SIG-M5 treated with dmso at 0.1 percent for 504 hours (cell line): ENCODE results near the gene RSAD2.
"Not testable (repeated sequence)": the region's sequence is repeated elsewhere in the genome, so short reads cannot be mapped to it uniquely, and the experiment has no call there.

Source experiments
- DNase-seq: peaks from one replicate; lab custom pipeline; 2025; ENCODE audit not compliant: unreplicated experiment; lab: John Stamatoyannopoulos, UW

The RSAD2 gene

DNA sequence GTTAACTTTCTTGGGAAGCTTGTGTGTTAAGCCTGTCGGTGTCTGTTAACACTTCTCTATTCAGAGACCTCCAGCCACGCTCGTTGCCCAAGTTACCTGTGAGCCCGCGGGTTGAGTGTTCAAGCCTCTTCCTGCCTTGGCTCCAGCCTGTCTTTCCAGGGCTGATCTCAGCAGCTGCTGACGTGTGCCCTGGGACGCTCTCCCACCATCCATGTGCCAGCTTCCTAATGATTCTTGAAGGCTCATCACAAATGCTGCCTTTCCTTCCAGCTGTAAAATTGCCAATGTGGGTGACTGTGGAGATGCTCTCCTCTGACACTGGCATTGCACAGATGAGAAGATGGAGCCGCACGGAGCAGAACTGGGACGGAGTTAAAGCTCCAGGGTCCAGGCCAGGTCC is 45.7 kb downstream of the RSAD2 start:
- DNase-seq: no peak

DNA sequence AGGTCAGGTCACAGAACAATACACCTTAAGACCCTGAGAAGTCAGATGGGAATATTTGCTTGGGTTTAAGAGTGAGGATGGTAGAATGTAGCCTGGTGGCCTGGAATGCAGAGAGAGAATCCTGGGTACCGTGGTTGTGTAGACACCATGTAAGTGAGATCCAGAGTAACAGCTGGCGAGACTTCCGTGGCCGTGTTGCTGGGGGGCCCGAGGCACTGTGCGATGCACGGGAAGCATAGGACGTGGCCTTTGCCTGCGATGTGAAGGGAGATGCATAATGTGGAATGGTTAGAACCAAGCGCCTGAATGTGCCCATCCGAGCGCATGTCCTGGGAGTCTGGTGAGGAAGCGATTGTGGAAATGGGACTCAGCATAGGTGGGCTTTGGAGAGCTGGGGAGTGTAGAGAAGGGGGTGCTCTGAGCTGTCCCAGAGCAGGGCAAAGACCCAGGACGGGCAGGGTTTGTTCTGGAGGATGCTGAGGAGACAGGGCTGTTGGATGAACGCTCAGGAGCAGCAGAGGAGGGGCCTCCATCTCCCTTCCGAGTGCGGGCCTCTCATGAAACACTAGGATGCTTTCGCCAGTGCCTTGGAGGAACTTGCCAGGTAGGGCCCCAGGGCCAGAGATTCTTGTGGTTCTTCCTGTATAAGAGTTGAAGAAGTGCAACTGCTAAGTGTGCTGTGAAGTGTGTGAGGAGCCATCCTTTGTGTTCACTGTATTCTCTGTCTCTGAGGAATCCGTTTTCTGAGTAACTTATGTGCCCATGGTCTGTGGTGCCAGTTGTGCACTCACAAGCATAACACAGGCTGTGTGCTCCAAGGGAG is 46.7 kb downstream of the RSAD2 start:
- DNase-seq: no peak

- DNase-seq: no peak
These were observed 47.4 kb downstream of the RSAD2 start for GRCh38 chr2:6924924-6925409.

DNA sequence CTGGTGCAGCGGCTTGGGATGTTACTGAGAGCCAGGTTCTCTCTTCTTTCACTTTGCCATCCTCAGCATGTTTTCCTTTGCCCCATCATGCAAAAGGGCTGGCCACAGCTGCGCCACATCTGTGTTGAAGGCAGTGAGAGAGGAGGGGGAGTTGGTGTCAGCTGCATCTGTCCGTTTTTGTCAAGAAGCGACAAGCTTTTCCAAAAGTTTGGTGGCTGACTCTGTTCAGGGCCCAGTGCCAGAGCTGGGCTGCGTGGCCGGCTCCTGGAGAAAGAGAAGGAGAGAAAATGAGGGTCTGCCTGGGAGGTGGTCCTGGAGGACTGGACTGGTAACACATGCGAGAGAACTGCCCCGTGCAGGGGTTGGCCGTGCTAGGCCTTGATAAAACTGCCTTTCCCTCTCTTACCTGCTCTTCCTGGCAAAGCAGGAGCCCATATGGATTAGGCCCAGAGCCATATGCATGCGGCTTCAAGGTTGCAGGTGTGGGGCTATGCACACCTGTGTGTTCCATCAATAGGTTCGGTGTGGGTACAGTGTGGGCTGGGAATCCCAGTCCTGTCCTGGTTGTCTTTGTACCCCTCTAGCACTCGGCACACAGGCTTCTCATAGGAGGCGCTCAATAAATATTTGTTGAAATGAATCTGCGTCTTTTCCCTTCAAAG is 48.6 kb downstream of the RSAD2 start:
- no peak for DNase-seq

GRCh38 chr2:6927186-6927585 is 49.6 kb downstream of the RSAD2 start:
- DNase-seq: no peak

DNA sequence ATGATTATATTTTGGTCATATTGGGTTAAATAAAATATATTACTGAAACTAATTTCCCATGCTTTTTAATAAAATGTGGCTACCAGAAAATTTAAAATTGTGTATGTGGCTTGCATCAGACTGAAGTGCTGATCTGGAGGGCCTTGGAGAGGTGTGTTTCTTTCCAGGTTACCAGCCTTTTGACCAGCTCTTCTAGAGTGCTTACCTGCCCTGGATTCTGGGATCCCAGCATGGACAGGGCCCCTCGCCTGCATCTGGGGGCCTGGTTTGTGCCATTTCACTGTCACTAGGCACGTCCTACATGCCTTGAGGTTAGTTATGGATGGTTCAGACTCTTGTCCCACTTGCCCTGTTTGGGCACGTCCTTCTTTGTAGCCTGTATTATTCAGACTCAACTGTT is 50.2 kb downstream of the RSAD2 start:
- no peak for DNase-seq

DNA sequence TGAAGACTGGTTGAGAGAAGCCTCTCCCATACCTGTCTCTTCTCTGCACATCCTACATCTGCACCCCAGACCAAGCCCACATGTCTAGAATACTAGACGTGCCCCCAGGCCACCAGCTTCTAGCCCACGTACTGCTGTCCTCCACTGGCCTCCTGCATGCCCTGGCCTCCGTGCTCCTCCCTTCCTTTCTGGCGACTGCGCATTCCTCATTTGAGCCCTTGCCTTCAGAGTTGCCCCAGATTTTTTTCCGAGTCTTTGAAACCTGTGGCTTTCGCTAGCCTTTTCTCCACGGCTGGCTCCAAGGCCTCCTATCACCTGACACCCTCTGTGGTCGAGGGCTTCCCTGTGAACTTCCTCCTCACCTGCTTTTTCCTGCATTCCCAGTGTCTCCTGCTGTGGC is 50.9 kb downstream of the RSAD2 start:
- DNase-seq: no peak

DNA sequence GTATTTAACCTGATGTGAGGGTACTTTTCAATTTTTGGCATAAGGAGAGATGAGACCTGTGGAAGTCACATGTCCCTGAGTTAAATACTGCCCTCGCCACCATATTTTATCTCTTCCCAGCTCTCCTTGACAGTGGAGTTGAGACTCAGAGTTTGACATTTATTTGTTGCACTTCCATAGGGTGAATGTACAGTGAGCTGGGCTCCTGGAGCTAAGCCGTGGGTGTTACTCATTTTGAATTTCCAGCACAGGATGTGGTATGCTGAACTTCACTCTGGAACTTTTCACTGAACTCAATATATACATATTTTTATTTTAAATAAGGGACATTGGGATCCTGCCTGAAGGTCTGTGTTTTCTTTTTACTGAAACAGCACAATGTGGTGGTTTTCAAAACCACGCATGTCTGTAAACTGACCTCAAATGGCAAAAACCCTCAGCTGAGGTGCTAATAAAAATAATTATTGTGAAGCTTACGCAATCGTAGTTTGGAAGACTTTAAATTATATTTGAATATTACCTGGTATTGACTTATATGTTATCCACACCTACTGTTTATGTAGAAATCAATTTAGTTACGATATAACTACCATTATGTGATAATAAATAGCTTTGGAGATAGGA is 51.7 kb downstream of the RSAD2 start:
- no peak for DNase-seq

DNA sequence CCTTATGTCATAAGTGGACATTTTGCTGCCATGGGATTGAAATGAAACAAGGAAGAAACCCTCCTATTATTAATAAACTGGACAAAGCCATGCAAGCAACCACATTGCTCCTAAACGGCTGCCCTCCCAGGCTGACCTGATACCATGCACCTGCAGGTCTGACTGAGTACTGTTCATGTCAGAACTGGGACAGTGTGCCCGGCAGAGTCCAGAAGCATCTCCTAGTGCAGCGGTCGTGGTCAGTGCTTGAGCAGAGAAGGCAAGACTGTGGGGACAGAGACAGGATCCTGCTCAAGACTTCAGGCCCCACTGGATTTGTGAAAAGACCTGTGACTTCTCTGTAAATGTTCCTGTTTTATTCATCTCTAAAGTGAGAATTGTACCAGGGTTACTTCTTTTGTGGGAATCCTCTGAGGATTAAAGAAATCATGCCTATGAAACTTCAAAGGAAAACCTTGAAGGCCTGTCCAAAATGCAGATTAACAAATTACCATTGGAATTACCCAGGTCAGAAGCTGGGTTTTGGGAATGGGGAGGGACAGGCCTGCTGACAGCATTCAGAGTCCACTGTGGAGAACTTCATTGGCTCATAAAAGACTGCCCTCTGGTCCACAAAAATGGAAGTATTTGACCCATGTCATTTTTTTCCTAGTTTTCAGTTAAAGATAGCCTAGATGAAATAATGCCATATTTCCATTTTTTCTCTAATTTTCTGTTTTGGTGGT is 53.5 kb downstream of the RSAD2 start:
- no peak for DNase-seq

GRCh38 chr2:6931753-6932152 is 54.2 kb downstream of the RSAD2 start:
- no peak for DNase-seq

DNA sequence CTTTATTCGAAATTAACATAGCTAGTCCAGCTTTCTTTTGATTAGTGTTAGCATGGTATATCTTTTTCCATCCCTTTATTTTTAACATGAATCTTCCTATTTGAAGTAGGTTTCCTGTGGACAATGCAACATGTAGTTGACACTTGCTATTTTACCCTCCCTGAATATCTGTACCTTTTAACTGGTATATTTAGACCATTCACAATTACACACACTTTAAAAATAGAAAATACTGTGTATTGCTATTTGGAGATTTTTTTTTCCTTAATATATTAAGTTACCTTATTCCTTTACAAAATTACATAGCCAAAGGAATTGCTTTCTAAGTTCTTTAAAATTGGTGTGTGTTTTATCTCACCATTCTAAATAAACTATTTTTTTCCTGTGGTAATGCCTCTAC is 54.6 kb downstream of the RSAD2 start:
- no peak for DNase-seq

DNA sequence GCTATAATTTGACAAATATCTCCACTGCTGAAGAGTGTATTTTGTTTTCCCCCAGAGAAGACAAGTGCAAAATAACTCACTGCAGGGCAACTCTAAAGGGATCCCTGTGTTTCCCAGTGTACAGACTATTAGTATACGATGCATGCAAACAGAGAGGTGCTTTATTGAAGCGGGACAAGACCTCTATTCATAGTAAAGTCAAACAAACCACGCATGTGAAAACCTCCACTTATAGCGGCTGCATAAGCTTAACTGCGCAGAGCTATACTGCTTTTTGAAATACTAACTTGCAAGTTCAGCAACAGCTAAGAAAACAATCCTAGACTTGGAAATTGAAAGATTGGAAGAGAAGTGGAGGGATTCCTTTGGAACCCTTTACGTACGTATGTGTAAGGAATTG is 55.3 kb downstream of the RSAD2 start:
- DNase-seq: no peak

DNA sequence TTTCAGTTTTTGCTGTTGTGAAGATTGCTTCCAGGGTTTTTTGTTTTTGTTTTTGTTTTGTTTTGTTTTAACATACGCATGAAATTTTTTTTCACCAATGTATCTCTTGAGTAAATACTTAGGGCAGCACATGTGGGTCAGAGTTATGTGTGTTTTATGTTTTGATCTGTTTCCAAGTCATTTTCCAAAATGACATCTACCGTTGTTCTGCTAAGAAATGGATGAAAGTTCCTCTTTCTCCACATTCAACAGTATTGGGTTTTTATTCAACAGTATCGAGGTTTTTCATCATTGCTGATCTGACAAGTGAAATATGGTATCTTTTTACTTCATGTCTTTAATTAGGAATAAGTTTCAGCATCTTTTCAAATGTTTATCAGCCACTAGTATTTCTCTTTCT is 56.3 kb downstream of the RSAD2 start:
- DNase-seq: no peak

- DNase-seq: no peak
These were observed 56.8 kb downstream of the RSAD2 start for GRCh38 chr2:6934345-6934744.

DNA sequence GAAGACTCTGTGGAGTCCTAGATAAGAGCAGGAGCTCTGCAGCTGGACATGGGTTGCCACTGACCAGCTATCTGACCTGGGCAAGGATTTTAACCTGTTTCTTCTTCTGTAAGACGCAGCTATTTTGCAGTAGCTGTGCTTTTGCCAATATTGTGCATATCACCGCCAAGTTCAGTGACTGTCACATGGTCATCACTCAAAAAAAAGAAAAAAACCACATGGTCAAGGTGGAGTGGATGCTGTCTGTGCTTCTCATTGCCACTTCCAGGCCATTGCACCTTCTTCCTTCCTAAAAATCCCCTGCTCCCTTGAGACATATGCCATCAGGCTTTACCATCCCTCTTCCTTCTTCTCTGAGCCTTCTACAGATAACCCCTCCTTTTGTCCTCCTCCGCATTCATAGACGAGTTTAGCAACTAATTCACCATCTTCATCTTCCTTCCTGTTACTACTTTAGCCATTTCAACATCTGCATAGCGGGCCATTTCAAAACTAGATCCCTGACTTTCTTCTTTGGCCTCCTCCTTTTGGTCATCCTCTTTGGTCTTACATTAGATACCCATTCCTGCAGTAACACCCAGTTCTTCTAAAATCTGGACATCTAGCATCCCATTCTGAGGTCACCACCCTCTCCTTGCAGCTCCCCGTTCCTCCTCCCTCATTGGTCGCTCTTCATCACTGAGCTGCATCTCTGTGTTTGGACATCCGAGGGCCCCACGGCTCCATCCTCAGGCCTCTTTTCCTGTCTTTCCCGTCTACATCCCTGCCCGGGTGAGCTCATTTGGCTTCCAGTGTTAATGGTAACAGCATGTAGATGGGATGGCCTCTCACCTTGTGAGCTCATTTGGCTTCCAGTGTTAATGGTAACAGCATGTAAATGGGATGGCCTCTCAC is 57.4 kb downstream of the RSAD2 start:
- peak; percentile 52 for DNase-seq

DNA sequence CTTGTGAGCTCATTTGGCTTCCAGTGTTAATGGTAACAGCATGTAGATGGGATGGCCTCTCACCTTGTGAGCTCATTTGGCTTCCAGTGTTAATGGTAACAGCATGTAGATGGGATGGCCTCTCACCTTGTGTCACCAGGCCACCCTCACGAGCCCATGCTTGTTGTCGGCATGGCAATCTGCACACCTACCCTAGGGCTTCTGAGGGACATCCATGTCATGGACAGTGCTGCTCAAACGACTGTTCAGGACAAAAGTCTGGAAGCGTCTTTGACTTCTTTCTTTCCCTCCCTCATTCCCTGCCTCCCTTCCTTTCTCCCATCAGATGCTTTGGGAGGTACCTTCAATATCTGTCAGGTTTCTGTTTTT is 58.1 kb downstream of the RSAD2 start:
- not testable (repeated sequence) for DNase-seq

GRCh38 chr2:6937157-6937556 is 59.6 kb downstream of the RSAD2 start:
- no peak for DNase-seq

GRCh38 chr2:6937582-6937981 is 60.0 kb downstream of the RSAD2 start:
- no peak for DNase-seq

GRCh38 chr2:6939071-6939470 is 61.5 kb downstream of the RSAD2 start:
- no peak for DNase-seq

DNA sequence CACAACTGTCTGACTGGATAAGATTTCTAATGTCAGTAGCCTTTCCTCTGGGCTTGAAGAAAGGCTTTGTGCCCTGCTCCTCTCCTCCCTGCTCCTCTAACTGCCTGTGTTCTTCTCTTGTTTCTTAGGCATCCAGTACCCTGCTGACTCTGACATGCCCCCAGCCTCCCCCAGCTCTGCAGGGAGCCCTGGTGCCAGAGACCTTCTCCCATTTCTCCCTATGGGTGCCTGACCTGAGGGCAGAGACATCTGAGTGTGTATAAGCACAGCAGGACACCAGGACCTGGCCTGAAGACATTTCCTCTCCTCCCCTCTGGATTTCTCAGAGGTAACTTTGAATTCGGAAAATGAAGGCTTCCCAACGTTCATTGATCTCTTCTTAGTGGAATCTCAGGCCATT is 63.2 kb downstream of the RSAD2 start:
- no peak for DNase-seq
